IPS-15b (cell line): Measurements from ENCODE around the gene CLCN1.
"Not testable (repeated sequence)": the region's sequence is repeated elsewhere in the genome, so short reads cannot be mapped to it uniquely, and the experiment has no call there.

ENCODE experiments used
- H3K27me3 ChIP-seq: one replicate; pipeline ENCODE4 v1.6.1; 2013; ENCODE audit warnings: low read length; ENCODE audit not compliant: control insufficient read depth, insufficient read depth
- H3K36me3 ChIP-seq: one replicate; pipeline ENCODE4 v1.6.1; 2013; ENCODE audit warnings: low read length; ENCODE audit not compliant: control insufficient read depth, insufficient read depth
- H3K4me1 ChIP-seq: one replicate; pipeline ENCODE4 v1.6.1; 2013; ENCODE audit warnings: mild to moderate bottlenecking, low read length; ENCODE audit not compliant: control insufficient read depth, insufficient read depth
- H3K4me3 ChIP-seq: one replicate; pipeline ENCODE4 v1.5.1; 2013; ENCODE audit warnings: low read depth, low read length
- H3K9ac ChIP-seq: one replicate; pipeline ENCODE4 v1.6.1; 2013; ENCODE audit warnings: low read depth, mild to moderate bottlenecking, low read length
- H3K9me3 ChIP-seq: one replicate; pipeline ENCODE4 v1.6.1; 2013; ENCODE audit warnings: mild to moderate bottlenecking, low read length; ENCODE audit not compliant: control insufficient read depth, insufficient read depth

The CLCN1 gene

GRCh38 chr7:143391462-143392404 is 75.8 kb downstream of the CLCN1 start:
- Histone ChIP-seq H3K9ac (no peak overlapping the region), H3K9me3 (no peaks in the 10 kb centered on the region), H3K4me1 (no peaks in the 10 kb centered on the region), H3K4me3 (no peak overlapping the region), H3K27me3 (no peaks in the 10 kb centered on the region), H3K36me3 (peaks cover 85% of the 10 kb centered on the region)

GRCh38 chr7:143392427-143392826 is 76.5 kb downstream of the CLCN1 start:
- H3K4me1 ChIP-seq, H3K27me3 ChIP-seq, H3K4me3 ChIP-seq, H3K9ac ChIP-seq, H3K9me3 ChIP-seq: not testable (repeated sequence)
- peaks cover 91% of the 10 kb centered on the region for H3K36me3 ChIP-seq

GRCh38 chr7:143392875-143393266 is 77.0 kb downstream of the CLCN1 start:
- no peak overlapping the region for H3K4me3 ChIP-seq
- H3K9me3 ChIP-seq, result no peaks in the 10 kb centered on the region
- H3K4me1 ChIP-seq, result no peaks in the 10 kb centered on the region
- no peaks in the 10 kb centered on the region for H3K27me3 ChIP-seq
- H3K36me3 ChIP-seq, result peaks cover 91% of the 10 kb centered on the region
- no peak overlapping the region for H3K9ac ChIP-seq

GRCh38 chr7:143393267-143394041 is 77.5 kb downstream of the CLCN1 start:
- H3K4me1 ChIP-seq, result no peaks in the 10 kb centered on the region
- no peak overlapping the region for H3K4me3 ChIP-seq
- H3K9ac ChIP-seq, result no peak overlapping the region
- H3K27me3 ChIP-seq, result no peaks in the 10 kb centered on the region
- no peaks in the 10 kb centered on the region for H3K9me3 ChIP-seq
- H3K36me3 ChIP-seq, result peaks cover 93% of the 10 kb centered on the region

GRCh38 chr7:143394068-143394467 is 78.2 kb downstream of the CLCN1 start:
- no peak overlapping the region for H3K4me3 ChIP-seq
- H3K27me3 ChIP-seq, result no peaks in the 10 kb centered on the region
- no peak overlapping the region for H3K9ac ChIP-seq
- H3K36me3 ChIP-seq, result peaks cover 92% of the 10 kb centered on the region
- H3K4me1 ChIP-seq, result no peaks in the 10 kb centered on the region
- H3K9me3 ChIP-seq, result no peaks in the 10 kb centered on the region

GRCh38 chr7:143394777-143395176 is 78.9 kb downstream of the CLCN1 start:
- H3K9ac ChIP-seq, result no peak overlapping the region
- H3K27me3 ChIP-seq, result no peaks in the 10 kb centered on the region
- no peak overlapping the region for H3K4me3 ChIP-seq
- H3K36me3 ChIP-seq, result peaks cover 92% of the 10 kb centered on the region
- no peaks in the 10 kb centered on the region for H3K4me1 ChIP-seq
- no peaks in the 10 kb centered on the region for H3K9me3 ChIP-seq

GRCh38 chr7:143395187-143396149 is 79.6 kb downstream of the CLCN1 start:
- Histone ChIP-seq H3K27me3 (no peaks in the 10 kb centered on the region), H3K4me3 (no peak overlapping the region), H3K9ac (no peak overlapping the region), H3K9me3 (no peaks in the 10 kb centered on the region), H3K4me1 (no peaks in the 10 kb centered on the region), H3K36me3 (peaks cover 91% of the 10 kb centered on the region)

- Histone ChIP-seq H3K9ac (no peak overlapping the region), H3K36me3 (peaks cover 91% of the 10 kb centered on the region), H3K27me3 (no peaks in the 10 kb centered on the region), H3K4me1 (no peaks in the 10 kb centered on the region), H3K9me3 (no peaks in the 10 kb centered on the region), H3K4me3 (no peak overlapping the region)
These were observed 80.3 kb downstream of the CLCN1 start for GRCh38 chr7:143396182-143396581.

GRCh38 chr7:143396625-143397556 is 81.0 kb downstream of the CLCN1 start:
- H3K36me3 ChIP-seq, result peaks cover 87% of the 10 kb centered on the region

GRCh38 chr7:143397710-143398530 is 82.0 kb downstream of the CLCN1 start:
- no peaks in the 10 kb centered on the region for H3K9me3 ChIP-seq
- H3K27me3 ChIP-seq, result no peaks in the 10 kb centered on the region
- H3K9ac ChIP-seq, result no peak overlapping the region
- peaks cover 80% of the 10 kb centered on the region for H3K36me3 ChIP-seq
- H3K4me1 ChIP-seq, result no peaks in the 10 kb centered on the region
- no peak overlapping the region for H3K4me3 ChIP-seq

More at GRCh38 chr7:143396625-143397556, 81.0 kb downstream of the CLCN1 start:
- H3K4me3 ChIP-seq, result no peak overlapping the region
- no peaks in the 10 kb centered on the region for H3K9me3 ChIP-seq
- no peak overlapping the region for H3K9ac ChIP-seq
- no peaks in the 10 kb centered on the region for H3K27me3 ChIP-seq
- no peaks in the 10 kb centered on the region for H3K4me1 ChIP-seq
